ENCODE measurements around the gene CTNNBIP1.

DNA sequence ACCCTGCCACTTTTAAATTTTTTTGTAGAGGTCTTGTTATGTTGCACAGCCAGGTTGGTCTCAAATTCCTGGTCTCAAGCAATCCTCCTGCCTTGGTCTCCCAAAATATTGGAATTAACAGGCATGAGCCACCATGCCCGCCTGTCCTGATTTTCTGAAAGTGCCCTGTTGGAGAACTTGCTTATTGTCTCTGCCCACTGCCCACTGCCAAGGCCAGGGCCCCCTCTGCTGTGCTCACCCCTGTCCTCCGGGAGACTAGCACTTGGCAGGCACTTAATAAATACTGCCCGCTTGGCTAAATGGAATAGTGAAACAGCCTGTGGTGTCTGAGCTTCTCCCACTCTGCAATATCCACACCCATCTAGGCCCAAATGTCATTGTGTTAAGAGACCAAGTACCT lies 35.7 kb downstream of the CTNNBIP1 start:
- TF ChIP-seq BCL11A (IDR thresholded peaks at IDR 0.05; ENCODE audit: low read depth in 2 of 2, low read length in 2 of 2), result no peak
- TF ChIP-seq EP300 (IDR thresholded peaks at IDR 0.05; ENCODE audit: borderline replicate concordance in 1 of 2, low read depth in 2 of 2, low read length in 2 of 2), result no peak
- no peak for TF ChIP-seq CBX5 (IDR thresholded peaks at IDR 0.05; ENCODE audit: low read depth, low read length)
- TF ChIP-seq, protein P1, sequence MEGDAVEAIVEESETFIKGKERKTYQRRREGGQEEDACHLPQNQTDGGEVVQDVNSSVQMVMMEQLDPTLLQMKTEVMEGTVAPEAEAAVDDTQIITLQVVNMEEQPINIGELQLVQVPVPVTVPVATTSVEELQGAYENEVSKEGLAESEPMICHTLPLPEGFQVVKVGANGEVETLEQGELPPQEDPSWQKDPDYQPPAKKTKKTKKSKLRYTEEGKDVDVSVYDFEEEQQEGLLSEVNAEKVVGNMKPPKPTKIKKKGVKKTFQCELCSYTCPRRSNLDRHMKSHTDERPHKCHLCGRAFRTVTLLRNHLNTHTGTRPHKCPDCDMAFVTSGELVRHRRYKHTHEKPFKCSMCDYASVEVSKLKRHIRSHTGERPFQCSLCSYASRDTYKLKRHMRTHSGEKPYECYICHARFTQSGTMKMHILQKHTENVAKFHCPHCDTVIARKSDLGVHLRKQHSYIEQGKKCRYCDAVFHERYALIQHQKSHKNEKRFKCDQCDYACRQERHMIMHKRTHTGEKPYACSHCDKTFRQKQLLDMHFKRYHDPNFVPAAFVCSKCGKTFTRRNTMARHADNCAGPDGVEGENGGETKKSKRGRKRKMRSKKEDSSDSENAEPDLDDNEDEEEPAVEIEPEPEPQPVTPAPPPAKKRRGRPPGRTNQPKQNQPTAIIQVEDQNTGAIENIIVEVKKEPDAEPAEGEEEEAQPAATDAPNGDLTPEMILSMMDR (IDR thresholded peaks at IDR 0.05; ENCODE audit: control extremely low read depth in 1 of 3, insufficient read depth in 1 of 3, low read depth in 1 of 3, low read length in 3 of 3), result no peak
